K562 (cell line): ENCODE data around the gene ABCA7. TPM values are rescaled to one million over a fixed set of nuclear protein-coding genes. Genes with fewer than 3 reads are reported as not detected.

Experiments used
- ASH1L ChIP-seq: fragments of 450-650 bp; IDR thresholded peaks from 2 replicates; pipeline ENCODE4 v1.6.1; 2018; ENCODE audit warnings: borderline replicate concordance, mild to moderate bottlenecking, low read depth; ENCODE audit not compliant: partially characterized antibody
- BRCA1 ChIP-seq, 2 experiments: fragments of 450-650 bp in 1 of 2; sonication (generic) in 1 of 2; formaldehyde crosslinking in 1 of 2; IDR thresholded peaks; 2 replicates each; pipeline versions ENCODE4 v1.5.0 to v1.6.1; 2017 to 2020; ENCODE audit warnings: mild to moderate bottlenecking in 1 of 2, missing genetic modification reagents in 1 of 2
- ELF4 ChIP-seq: fragments of 450-650 bp; formaldehyde crosslinking; IDR thresholded peaks from 2 replicates; pipeline ENCODE4 v1.4.0; 2022; ENCODE audit warnings: missing genetic modification characterization
- KHSRP ChIP-seq: fragments of 450-650 bp; IDR thresholded peaks from 2 replicates; pipeline ENCODE4 v1.6.1; 2017
- NFE2L1 ChIP-seq: fragments of 450-650 bp; IDR thresholded peaks from 2 replicates; pipeline ENCODE4 v1.6.1; 2016; ENCODE audit warnings: missing genetic modification characterization, low read depth, mild to moderate bottlenecking, missing compliant biosample characterization, moderate library complexity, borderline replicate concordance
- NUFIP1 ChIP-seq: fragments of 450-650 bp; IDR thresholded peaks from 2 replicates; pipeline ENCODE4 v1.6.1; 2018; ENCODE audit not compliant: partially characterized antibody
- RBFOX2 ChIP-seq: fragments of 200-400 bp; formaldehyde crosslinking; IDR thresholded peaks from 2 replicates; pipeline ENCODE4 v1.6.1; 2017; ENCODE audit warnings: low read depth, mild to moderate bottlenecking, low read length, moderate library complexity
- ZNF124 ChIP-seq: sonication (generic); formaldehyde crosslinking; IDR thresholded peaks from 2 replicates; pipeline ENCODE4 v1.8.1; 2022; ENCODE audit warnings: missing genetic modification reagents
- polyA plus RNA-seq, 8 experiments: library from polyadenylated mRNA; depleted of rRNA in 4 of 8; stranded (reverse) in 5 of 8; unstranded in 3 of 8; fragments of >200 nt; fragmentation: Nextera tagmentation in 2 of 8; fragmentation: Illumina TruSeq in 1 of 8; extraction: Ambion mirVana in 2 of 8; extraction: Trizol in 1 of 8; gene quantifications; 2 replicates each; pipeline versions ENCODE4 v1.2.1 to v1.2.3, GENCODE V29; 2011 to 2014; ENCODE audit warnings: inconsistent platforms in 1 of 8, missing spikeins in 1 of 8
- total RNA-seq, 7 experiments: library from RNA; depleted of rRNA in 6 of 7; stranded (reverse); fragments of >200 nt in 6 of 7; fragmentation: Illumina TruSeq in 2 of 7; extraction: Trizol in 2 of 7; gene quantifications; 2 replicates each; pipeline versions ENCODE4 v1.2.1 to v1.2.3, GENCODE V29; 2011 to 2021; ENCODE audit warnings: low replicate concordance in 1 of 7
- TF ChIP-seq, protein P1 (sequence below): fragments of 450-650 bp; formaldehyde crosslinking; IDR thresholded peaks from 2 replicates; pipeline ENCODE4 v1.4.0; 2020; ENCODE audit warnings: mild to moderate bottlenecking, moderate library complexity
- TF ChIP-seq, protein P2 (sequence below), 3 experiments: fragments of 200-800 bp in 1 of 3; sonication (Bioruptor generic) in 1 of 3; sonication (generic) in 1 of 3; formaldehyde crosslinking in 1 of 3; IDR thresholded peaks; 2 replicates each; pipeline versions ENCODE4 v1.6.1 to v1.8.0; 2016 to 2022; ENCODE audit warnings: mild to moderate bottlenecking in 2 of 3, missing compliant biosample characterization in 2 of 3, missing genetic modification characterization in 2 of 3, missing genetic modification reagents in 1 of 3
- TF ChIP-seq, protein P3 (sequence below): fragments of 450-650 bp; IDR thresholded peaks from 2 replicates; pipeline ENCODE4 v1.6.1; 2016; ENCODE audit warnings: low read depth, mild to moderate bottlenecking, moderate library complexity
- TF ChIP-seq, protein P4 (sequence below): fragments of 250-450 bp; sonication (Bioruptor Pico); IDR thresholded peaks from 2 replicates; pipeline ENCODE4 v1.5.0; 2020; ENCODE audit warnings: mild to moderate bottlenecking, borderline replicate concordance
- TF ChIP-seq, protein P5 (sequence below): fragments of 450-650 bp; formaldehyde crosslinking; IDR thresholded peaks from 2 replicates; pipeline ENCODE4 v1.4.0; 2020; ENCODE audit warnings: mild to moderate bottlenecking, moderate library complexity
- TF ChIP-seq, protein P6 (sequence below): IDR thresholded peaks from 2 replicates; pipeline ENCODE4 v1.6.1; 2011; ENCODE audit warnings: borderline replicate concordance, low read depth, mild to moderate bottlenecking, moderate library complexity, low read length; ENCODE audit not compliant: insufficient read depth, poor library complexity, severe bottlenecking

The ABCA7 gene
- total and polyA plus RNA-seq, 9 of the 15 experiments (the other 6 are each of a cell fraction or from before 2014, with no cell fraction given) = 2.3 to 96.1 (median 31.2) TPM

DNA sequence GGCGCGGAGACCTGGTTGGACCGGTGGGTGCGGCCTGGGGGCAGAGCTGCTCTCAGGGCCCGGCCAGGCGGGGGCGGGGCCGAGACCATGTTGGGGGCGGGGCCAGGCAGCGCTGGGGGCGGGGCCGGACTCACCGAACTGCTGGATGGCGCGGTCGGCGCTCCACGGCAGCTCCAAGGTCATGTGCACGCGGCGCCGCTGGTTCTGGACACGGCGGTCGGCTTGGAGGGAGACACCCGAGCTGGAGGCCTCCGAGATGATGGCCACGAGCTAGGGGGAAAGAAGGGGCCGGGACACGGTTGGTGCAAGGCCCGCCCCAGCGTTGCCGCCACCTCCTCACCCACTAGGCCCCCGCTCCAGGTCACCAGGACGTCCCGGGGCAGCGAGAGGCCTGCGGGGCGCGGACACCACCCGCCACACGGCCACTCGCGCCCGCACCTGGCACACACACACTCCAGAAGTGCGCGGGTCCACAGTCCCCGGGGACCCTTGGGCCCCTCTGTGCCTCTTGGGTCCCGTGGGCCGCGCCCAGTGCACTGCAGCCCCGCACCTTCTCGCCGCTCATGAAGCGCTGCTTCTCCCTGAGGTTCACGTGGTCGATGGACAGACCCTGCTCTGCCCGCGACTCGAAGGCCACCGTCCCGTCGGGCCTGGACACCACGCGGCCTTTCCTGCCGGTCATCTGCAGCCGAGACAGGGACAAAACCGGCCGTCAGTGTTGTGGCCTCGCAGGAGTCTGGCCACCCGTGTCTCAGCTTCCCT, 72.5 kb downstream of the ABCA7 start (continued):
- no peak for TF ChIP-seq NUFIP1
- TF ChIP-seq KHSRP = no peak
- TF ChIP-seq, protein P1, sequence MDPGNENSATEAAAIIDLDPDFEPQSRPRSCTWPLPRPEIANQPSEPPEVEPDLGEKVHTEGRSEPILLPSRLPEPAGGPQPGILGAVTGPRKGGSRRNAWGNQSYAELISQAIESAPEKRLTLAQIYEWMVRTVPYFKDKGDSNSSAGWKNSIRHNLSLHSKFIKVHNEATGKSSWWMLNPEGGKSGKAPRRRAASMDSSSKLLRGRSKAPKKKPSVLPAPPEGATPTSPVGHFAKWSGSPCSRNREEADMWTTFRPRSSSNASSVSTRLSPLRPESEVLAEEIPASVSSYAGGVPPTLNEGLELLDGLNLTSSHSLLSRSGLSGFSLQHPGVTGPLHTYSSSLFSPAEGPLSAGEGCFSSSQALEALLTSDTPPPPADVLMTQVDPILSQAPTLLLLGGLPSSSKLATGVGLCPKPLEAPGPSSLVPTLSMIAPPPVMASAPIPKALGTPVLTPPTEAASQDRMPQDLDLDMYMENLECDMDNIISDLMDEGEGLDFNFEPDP = no peak
- TF ChIP-seq ZNF124 (CRISPR knock-in tag) = no peak
- TF ChIP-seq, protein P2, sequence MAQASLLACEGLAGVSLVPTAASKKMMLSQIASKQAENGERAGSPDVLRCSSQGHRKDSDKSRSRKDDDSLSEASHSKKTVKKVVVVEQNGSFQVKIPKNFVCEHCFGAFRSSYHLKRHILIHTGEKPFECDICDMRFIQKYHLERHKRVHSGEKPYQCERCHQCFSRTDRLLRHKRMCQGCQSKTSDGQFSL (CRISPR knock-in tag; IDR thresholded peaks at IDR 0.05) = no peak
- TF ChIP-seq, protein P2 (tag; IDR thresholded peaks at IDR 0.05) = peak in 1 of 2 experiments; percentile 50; a peak in 1 of 4 replicates
- no peak for TF ChIP-seq BRCA1 (IDR thresholded peaks at IDR 0.05)
- no peak for TF ChIP-seq BRCA1 (CRISPR knock-in tag; IDR thresholded peaks at IDR 0.05)
- TF ChIP-seq, protein P3, sequence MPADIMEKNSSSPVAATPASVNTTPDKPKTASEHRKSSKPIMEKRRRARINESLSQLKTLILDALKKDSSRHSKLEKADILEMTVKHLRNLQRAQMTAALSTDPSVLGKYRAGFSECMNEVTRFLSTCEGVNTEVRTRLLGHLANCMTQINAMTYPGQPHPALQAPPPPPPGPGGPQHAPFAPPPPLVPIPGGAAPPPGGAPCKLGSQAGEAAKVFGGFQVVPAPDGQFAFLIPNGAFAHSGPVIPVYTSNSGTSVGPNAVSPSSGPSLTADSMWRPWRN = no peak
- TF ChIP-seq NFE2L1 (tag) = no peak
- TF ChIP-seq RBFOX2 = peak; percentile 63
- TF ChIP-seq ASH1L = no peak
- TF ChIP-seq, protein P4, sequence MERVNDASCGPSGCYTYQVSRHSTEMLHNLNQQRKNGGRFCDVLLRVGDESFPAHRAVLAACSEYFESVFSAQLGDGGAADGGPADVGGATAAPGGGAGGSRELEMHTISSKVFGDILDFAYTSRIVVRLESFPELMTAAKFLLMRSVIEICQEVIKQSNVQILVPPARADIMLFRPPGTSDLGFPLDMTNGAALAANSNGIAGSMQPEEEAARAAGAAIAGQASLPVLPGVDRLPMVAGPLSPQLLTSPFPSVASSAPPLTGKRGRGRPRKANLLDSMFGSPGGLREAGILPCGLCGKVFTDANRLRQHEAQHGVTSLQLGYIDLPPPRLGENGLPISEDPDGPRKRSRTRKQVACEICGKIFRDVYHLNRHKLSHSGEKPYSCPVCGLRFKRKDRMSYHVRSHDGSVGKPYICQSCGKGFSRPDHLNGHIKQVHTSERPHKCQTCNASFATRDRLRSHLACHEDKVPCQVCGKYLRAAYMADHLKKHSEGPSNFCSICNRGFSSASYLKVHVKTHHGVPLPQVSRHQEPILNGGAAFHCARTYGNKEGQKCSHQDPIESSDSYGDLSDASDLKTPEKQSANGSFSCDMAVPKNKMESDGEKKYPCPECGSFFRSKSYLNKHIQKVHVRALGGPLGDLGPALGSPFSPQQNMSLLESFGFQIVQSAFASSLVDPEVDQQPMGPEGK (CRISPR knock-in tag) = no peak
- TF ChIP-seq, protein P5, sequence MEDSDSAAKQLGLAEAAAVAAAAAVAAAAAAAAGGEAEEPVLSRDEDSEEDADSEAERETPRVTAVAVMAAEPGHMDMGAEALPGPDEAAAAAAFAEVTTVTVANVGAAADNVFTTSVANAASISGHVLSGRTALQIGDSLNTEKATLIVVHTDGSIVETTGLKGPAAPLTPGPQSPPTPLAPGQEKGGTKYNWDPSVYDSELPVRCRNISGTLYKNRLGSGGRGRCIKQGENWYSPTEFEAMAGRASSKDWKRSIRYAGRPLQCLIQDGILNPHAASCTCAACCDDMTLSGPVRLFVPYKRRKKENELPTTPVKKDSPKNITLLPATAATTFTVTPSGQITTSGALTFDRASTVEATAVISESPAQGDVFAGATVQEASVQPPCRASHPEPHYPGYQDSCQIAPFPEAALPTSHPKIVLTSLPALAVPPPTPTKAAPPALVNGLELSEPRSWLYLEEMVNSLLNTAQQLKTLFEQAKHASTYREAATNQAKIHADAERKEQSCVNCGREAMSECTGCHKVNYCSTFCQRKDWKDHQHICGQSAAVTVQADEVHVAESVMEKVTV (CRISPR knock-in tag) = no peak
- no peak for TF ChIP-seq ELF4 (CRISPR knock-in tag)
- TF ChIP-seq, protein P6, sequence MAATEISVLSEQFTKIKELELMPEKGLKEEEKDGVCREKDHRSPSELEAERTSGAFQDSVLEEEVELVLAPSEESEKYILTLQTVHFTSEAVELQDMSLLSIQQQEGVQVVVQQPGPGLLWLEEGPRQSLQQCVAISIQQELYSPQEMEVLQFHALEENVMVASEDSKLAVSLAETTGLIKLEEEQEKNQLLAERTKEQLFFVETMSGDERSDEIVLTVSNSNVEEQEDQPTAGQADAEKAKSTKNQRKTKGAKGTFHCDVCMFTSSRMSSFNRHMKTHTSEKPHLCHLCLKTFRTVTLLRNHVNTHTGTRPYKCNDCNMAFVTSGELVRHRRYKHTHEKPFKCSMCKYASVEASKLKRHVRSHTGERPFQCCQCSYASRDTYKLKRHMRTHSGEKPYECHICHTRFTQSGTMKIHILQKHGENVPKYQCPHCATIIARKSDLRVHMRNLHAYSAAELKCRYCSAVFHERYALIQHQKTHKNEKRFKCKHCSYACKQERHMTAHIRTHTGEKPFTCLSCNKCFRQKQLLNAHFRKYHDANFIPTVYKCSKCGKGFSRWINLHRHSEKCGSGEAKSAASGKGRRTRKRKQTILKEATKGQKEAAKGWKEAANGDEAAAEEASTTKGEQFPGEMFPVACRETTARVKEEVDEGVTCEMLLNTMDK = no peak
